Fibroblast of upper back skin (primary cell): ENCODE results near the gene ESPL1.
"Not testable (repeated sequence)": the region's sequence is repeated elsewhere in the genome, so short reads cannot be mapped to it uniquely, and the experiment has no call there.

ENCODE experiments used
- DNase-seq: peaks from one replicate; pipeline ENCODE4 v3.0.0-alpha.2; 2013

The ESPL1 gene

DNA sequence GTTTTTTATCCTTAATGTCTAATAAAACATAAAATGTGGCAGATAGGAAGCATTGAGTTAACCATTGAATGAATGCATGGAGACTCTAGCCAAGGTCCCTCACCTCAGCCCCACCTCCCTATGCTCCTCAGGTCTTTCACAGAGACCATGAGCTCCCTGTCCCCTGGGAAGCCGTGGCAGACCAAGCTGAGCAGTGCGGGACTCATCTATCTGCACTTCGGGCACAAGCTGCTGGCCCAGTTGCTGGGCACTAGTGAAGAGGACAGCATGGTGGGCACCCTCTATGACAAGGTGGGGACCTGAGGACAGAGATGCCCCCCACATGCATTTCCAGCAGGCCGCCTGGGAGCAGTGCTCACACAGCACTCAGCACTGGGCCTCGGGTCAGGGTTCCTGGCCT is 34.8 kb downstream of the ESPL1 start:
- DNase-seq: no peak

- DNase-seq: no peak
These were observed 38.7 kb downstream of the ESPL1 start for GRCh38 chr12:53306826-53307225.

GRCh38 chr12:53308276-53308675 is 40.2 kb downstream of the ESPL1 start:
- DNase-seq: no peak

DNA sequence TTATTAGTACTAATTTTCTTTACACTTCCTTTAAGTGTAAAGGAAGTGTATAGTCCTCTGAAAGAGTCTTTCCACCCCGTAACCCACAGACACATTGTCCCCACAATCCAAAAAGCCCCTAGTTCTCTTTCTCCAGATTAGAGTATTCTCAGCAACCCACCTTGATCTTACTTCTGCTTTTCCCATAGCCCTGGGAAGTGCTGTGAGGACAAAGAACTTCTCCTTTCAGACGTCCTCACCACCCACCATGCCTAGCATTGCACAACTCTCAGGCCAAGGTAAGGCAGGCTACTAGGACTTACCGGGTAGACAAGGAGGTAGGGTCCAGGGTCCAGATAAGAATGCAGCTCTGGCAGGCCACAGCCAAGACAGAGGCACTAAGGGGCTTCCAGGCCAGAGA is 45.9 kb downstream of the ESPL1 start:
- DNase-seq: no peak

GRCh38 chr12:53320352-53321195 is 52.5 kb downstream of the ESPL1 start:
- no peak for DNase-seq

DNA sequence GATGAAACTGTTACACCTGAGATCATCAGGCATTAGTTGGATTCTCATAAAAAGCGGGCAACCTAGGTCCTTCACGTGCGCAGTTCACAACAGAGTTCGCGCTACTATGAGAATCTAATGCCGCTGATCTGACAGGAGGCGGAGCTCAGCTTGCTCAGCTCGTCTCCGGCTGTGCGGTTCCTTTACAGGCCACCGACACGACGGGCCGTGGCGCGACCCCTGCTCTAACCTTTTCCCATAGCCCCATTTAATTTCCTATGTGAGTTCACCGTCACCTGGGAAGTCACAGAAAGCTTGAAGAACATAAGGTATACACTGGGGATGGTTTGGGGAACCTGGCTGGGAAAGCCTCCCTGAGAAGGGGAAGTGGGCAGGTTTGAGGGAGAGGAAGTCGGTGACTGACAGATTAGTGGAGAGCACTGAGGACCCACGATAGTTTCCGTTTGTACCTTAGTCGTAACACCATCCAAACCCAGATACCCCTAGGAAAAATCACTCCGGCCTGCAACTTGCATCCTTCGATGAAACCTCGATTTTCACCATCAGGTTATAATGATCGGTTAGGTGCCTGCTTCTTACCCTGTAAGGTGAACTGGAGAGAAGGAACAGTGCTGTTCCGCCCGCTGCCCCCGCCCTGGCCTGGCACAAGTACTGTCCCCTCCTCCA is 56.1 kb downstream of the ESPL1 start:
- DNase-seq: no peak

- peak; percentile 91 for DNase-seq
These were observed 56.8 kb downstream of the ESPL1 start for GRCh38 chr12:53324779-53325510.

- DNase-seq: no peak
These were observed 57.5 kb downstream of the ESPL1 start for GRCh38 chr12:53325511-53326061.

DNA sequence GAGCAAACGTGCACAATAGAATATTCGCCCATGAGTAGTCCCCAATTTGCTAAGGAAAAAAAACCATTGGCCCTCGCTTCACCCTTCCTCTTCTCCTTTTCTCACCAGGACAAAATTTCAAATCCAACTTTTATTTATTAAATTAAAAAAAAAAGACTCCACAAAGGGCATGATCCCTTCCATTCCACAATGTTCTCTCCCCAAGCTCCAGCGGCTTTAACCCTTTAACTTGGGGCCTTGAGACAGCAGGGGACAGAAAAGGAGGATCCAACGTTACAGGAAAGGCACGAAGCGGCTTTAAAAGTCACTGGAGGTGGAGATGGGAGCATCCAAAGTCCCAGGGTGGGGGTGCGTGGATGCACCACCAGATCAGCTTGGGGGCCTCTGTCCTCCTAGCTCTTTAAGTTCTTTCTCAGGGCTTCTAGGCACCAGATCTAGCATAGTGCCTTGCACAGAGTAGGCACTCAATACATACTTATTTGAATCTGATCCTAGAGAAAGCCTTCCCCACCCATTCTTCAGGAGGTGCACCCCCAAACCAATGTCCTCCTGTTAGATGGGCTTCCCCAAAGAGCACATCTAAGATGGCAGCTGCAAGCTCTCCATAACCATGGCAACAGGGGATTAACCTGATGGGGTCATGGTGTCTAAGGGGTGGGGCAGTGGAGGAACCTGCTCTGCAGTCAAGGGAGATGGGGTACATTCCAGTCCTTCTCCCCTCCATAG is 58.5 kb downstream of the ESPL1 start:
- no peak for DNase-seq

DNA sequence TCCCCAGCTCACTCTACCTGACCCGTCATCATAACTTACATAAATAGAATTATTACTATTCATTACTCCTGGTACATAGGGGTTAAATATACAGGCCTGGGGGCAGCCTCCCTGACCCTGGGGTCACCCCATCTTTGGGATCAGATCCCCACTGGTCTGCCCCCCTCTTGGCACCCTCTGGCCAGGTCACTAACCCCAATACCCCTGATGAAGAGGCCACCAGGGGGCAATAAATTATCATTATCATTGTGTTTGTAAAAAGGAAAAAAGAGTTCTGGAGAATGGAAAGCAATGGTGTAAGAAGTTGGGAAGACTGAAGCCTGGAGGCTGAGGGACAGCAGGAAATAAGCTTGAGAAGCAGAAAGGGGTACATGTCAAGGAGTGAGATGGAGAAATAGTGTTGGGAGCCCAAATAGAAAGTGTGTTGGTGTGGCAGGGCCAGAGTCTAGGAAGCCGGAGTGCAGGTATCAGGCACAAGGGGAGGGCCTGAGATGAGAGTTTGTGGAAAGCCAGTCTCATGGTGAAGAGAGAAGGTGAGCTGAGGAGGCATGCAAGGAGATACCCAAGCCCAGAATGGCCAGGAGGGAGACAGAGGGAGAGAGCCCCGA is 59.4 kb downstream of the ESPL1 start:
- DNase-seq: no peak

- DNase-seq: no peak
These were observed 59.9 kb downstream of the ESPL1 start for GRCh38 chr12:53328043-53328435.

- no peak for DNase-seq
These were observed 62.6 kb downstream of the ESPL1 start for GRCh38 chr12:53330671-53331070.

DNA sequence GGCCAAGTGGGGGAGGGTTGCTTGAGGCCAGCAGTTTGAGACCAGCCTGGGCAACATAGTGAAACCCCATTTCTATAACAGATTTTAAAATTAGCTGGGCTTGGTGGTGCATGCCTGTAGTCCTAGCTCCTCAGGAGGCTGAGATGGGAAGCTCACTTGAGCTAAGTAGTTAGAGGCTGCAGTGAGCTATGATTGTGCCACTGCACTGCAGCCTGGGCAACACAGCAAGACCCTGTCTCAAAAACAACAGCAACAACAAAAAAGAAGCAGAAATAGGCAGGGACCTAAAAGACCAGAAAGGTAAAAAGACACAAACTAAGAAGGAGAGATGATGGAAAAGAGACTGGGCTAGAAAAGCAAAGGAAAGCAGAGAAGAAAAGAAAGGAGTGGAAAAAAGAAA is 64.2 kb downstream of the ESPL1 start:
- DNase-seq: not testable (repeated sequence)

DNA sequence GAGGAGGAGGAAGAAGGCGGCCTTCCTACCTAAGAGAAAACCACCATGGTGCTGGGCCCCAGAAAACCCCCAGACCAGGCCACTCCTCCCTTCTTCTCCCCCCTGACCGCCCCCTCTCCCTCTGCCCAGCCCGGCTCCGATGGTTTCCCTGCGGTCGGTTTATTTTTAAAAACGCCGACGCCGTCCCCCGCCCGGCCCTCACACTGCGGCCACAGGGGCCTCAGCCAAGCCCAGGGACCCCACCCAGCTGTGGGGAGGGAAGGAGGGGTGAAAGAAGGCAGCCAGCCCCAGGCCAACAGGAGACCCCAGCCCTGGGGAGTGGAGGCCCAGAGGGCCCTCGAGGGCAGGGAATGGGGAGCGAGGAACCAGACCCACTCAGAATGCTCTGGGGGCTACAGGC is 64.6 kb downstream of the ESPL1 start:
- no peak for DNase-seq

DNA sequence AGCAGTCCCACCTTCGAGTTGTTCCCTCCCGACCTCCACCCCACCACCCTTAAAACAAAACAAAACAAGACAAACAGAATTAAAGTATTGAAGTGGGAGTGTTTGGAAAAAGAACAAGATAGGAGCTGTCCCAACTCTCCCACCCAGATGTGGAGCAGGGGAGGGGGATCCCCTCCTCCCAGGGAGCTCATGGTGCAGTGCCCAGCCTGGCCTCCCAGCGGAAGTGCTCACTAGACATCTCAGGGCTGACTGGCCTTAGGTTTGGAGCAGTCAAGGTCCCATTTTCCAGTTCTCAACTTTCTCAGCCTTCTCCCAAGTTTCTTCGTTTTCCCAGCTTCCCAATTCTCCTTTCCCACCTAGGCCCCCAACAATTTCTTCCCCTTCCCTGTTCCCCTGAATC is 65.2 kb downstream of the ESPL1 start:
- no peak for DNase-seq

- no peak for DNase-seq
These were observed 65.7 kb downstream of the ESPL1 start for GRCh38 chr12:53333845-53334244.

- DNase-seq: no peak
These were observed 66.7 kb downstream of the ESPL1 start for GRCh38 chr12:53334822-53335221.

DNA sequence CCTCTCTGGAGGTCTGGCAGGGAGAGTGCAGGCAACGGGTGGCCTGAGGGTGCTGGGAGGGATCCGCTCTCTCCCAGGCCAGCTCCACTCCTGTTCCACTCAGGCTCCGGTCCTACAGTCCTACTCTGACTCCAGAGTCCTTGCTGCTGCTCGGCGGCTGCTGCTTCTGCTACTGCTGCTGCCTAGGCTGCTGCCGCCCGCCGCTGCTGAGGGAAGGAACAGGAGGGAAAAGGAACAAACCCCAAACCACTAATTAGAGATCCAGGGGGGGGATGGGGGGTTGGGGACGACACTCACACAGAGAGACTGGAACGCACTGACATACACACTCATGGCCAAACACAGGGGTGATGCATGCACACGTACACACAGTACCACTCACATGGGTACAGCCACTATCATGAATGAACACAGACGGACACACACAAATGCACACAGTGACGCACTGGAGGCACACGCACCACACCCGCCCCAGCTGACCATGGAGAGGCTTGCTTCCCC is 68.1 kb downstream of the ESPL1 start, which contains the start of gene SP7:
Gene SP7 (minus strand): TSS at position 174 of the 501 bp plus-strand sequence. CDS start 708 bp downstream, outside the sequence.
- DNase-seq: no peak

DNA sequence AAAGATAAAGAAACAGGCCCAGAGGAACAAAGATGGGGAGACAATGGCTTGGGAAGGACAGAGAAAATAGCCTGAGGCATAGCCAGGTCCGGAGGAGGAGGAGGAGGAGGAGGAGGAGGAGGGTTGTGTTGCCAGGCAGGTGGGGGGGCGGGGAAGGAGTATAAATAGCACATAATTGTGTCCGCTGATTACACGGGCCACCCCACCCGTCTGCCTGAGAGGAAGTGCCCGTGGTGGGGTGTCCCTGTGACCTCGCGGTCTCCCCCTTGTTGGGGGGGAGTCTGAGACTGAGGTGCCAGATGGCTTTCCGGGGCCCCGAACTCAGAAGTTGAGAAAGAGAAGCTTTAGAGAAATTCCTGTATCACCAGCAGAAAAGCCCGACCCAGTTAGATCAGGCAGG is 69.9 kb downstream of the ESPL1 start:
- no peak for DNase-seq

DNA sequence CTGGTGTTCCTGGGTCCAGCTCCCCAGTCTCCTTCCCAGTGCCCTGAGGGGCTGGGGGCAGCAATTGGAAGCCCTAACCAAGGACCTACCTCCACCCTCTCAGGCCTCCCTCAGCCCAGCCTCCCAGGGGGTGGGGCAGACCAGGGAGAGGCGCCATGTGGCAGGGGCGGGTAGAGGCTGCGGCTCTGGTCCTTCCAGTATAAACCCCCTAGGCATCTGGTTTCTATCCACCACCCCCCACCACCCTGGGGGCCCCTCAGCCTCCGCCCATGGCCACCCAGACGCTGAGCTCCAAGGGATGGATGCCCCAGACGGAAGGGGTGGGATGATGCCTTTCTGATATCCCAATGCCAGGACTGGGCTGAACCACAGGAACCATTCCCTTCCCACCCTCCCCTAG is 70.8 kb downstream of the ESPL1 start:
- no peak for DNase-seq

- no peak for DNase-seq
These were observed 72.3 kb downstream of the ESPL1 start for GRCh38 chr12:53340398-53340797.
